Measurements from ENCODE around the gene FAM184B.

Gene FAM184B

DNA sequence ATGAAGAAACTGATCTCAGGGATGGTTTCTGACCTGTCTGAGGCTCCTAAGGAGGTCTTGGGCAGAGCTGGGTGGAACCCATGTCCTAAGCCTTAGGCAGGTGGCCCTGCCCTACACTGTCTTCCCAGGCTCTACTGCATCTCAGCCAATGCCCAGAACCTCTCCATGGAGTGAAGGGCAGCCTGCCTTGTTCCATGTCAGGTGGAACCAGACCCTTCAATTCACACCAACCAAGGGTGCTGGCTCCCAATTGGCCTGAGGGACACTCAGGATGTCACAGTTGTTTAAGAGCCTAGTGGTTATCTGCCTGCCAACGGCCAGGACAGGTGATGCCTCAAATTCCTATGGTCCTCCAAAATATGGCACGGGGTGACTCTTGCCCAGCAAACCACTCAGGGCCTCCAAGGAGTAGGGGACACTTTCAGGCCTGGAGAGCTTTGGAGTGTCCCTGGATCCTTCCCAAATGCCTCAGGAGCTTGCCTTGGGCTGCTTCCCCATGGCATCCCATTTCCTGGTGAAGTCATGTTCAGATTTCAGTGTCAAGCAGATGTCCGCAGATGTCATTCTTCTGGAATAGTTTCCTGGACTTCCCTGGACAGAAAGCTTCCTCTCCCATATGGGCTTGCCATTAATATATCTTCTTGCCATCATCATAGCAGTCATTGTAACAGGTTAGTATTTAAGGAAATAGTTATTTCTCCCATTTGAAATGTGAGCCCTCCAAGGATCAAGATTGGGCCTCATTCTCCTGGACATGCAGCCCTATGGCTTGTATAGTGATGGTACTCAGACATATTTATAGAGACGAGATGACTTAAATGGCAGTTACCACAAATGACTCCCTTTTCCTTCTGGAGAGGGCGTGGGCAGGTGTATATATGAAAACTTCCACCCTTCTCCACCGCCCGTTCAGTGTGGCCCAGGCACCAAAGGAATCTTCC, 99.9 kb downstream of the FAM184B start:
- ChIA-PET CTCF (no interaction called here), POLR2A (no interaction called here)
- no peaks in the 10 kb centered on the region for H3K9me3 ChIP-seq (ENCODE audit: control insufficient read depth, insufficient read depth, low read depth, low read length)
- no peak overlapping the region for H3K4me3 ChIP-seq (ENCODE audit: low read depth, low read length)
- H3K27ac ChIP-seq (ENCODE audit: extremely low read depth, low read depth, low read length), result no peak overlapping the region
- TF ChIP-seq ZNF544 (tag by site-specific recombination; IDR thresholded peaks at IDR 0.05), result no peak
- no peak for TF ChIP-seq ZNF138 (tag by site-specific recombination; IDR thresholded peaks at IDR 0.05; ENCODE audit: borderline replicate concordance)
- TF ChIP-seq ZNF664 (tag by site-specific recombination; IDR thresholded peaks at IDR 0.05), result no peak
- no peak for TF ChIP-seq HOXD13 (CRISPR knock-in tag; IDR thresholded peaks at IDR 0.05; ENCODE audit: borderline replicate concordance)
- TF ChIP-seq, protein P1, sequence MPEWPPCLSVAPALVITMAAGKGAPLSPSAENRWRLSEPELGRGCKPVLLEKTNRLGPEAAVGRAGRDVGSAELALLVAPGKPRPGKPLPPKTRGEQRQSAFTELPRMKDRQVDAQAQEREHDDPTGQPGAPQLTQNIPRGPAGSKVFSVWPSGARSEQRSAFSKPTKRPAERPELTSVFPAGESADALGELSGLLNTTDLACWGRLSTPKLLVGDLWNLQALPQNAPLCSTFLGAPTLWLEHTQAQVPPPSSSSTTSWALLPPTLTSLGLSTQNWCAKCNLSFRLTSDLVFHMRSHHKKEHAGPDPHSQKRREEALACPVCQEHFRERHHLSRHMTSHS (tag by site-specific recombination; IDR thresholded peaks at IDR 0.05), result no peak
- TF ChIP-seq, protein P2, sequence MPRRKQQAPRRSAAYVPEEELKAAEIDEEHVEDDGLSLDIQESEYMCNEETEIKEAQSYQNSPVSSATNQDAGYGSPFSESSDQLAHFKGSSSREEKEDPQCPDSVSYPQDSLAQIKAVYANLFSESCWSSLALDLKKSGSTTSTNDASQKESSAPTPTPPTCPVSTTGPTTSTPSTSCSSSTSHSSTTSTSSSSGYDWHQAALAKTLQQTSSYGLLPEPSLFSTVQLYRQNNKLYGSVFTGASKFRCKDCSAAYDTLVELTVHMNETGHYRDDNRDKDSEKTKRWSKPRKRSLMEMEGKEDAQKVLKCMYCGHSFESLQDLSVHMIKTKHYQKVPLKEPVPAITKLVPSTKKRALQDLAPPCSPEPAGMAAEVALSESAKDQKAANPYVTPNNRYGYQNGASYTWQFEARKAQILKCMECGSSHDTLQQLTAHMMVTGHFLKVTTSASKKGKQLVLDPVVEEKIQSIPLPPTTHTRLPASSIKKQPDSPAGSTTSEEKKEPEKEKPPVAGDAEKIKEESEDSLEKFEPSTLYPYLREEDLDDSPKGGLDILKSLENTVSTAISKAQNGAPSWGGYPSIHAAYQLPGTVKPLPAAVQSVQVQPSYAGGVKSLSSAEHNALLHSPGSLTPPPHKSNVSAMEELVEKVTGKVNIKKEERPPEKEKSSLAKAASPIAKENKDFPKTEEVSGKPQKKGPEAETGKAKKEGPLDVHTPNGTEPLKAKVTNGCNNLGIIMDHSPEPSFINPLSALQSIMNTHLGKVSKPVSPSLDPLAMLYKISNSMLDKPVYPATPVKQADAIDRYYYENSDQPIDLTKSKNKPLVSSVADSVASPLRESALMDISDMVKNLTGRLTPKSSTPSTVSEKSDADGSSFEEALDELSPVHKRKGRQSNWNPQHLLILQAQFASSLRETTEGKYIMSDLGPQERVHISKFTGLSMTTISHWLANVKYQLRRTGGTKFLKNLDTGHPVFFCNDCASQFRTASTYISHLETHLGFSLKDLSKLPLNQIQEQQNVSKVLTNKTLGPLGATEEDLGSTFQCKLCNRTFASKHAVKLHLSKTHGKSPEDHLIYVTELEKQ (tag by site-specific recombination; IDR thresholded peaks at IDR 0.05; ENCODE audit: borderline replicate concordance), result no peak
- TF ChIP-seq, protein P3, sequence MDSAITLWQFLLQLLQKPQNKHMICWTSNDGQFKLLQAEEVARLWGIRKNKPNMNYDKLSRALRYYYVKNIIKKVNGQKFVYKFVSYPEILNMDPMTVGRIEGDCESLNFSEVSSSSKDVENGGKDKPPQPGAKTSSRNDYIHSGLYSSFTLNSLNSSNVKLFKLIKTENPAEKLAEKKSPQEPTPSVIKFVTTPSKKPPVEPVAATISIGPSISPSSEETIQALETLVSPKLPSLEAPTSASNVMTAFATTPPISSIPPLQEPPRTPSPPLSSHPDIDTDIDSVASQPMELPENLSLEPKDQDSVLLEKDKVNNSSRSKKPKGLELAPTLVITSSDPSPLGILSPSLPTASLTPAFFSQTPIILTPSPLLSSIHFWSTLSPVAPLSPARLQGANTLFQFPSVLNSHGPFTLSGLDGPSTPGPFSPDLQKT (IDR thresholded peaks at IDR 0.05; ENCODE audit: borderline replicate concordance, low read depth, low read length), result no peak
- TF ChIP-seq, protein P4, sequence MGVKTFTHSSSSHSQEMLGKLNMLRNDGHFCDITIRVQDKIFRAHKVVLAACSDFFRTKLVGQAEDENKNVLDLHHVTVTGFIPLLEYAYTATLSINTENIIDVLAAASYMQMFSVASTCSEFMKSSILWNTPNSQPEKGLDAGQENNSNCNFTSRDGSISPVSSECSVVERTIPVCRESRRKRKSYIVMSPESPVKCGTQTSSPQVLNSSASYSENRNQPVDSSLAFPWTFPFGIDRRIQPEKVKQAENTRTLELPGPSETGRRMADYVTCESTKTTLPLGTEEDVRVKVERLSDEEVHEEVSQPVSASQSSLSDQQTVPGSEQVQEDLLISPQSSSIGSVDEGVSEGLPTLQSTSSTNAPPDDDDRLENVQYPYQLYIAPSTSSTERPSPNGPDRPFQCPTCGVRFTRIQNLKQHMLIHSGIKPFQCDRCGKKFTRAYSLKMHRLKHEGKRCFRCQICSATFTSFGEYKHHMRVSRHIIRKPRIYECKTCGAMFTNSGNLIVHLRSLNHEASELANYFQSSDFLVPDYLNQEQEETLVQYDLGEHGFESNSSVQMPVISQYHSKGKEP (tag by site-specific recombination; IDR thresholded peaks at IDR 0.05), result no peak
- TF ChIP-seq KLF16 (tag by site-specific recombination; IDR thresholded peaks at IDR 0.05), result no peak
- TF ChIP-seq, protein P5, sequence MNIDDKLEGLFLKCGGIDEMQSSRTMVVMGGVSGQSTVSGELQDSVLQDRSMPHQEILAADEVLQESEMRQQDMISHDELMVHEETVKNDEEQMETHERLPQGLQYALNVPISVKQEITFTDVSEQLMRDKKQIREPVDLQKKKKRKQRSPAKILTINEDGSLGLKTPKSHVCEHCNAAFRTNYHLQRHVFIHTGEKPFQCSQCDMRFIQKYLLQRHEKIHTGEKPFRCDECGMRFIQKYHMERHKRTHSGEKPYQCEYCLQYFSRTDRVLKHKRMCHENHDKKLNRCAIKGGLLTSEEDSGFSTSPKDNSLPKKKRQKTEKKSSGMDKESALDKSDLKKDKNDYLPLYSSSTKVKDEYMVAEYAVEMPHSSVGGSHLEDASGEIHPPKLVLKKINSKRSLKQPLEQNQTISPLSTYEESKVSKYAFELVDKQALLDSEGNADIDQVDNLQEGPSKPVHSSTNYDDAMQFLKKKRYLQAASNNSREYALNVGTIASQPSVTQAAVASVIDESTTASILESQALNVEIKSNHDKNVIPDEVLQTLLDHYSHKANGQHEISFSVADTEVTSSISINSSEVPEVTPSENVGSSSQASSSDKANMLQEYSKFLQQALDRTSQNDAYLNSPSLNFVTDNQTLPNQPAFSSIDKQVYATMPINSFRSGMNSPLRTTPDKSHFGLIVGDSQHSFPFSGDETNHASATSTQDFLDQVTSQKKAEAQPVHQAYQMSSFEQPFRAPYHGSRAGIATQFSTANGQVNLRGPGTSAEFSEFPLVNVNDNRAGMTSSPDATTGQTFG (tag by site-specific recombination; IDR thresholded peaks at IDR 0.05; ENCODE audit: borderline replicate concordance), result no peak
- no peak for TF ChIP-seq ZNF654 (tag by site-specific recombination; IDR thresholded peaks at IDR 0.05; ENCODE audit: low read depth)
- no peak for TF ChIP-seq ZNF707 (tag by site-specific recombination; IDR thresholded peaks at IDR 0.05)
- no peaks in the 10 kb centered on the region for H3K4me1 ChIP-seq (ENCODE audit: control insufficient read depth, insufficient read depth, low read length)
- H3K36me3 ChIP-seq (ENCODE audit: control insufficient read depth in 2 of 2, insufficient read depth in 1 of 2, low read length in 2 of 2), result no peaks in the 10 kb centered on the region
